ENCODE results near the gene RTN1.

- TF ChIP-seq CTCF (IDR thresholded peaks at IDR 0.05) (no peak), POLR2A (IDR thresholded peaks at IDR 0.05) (no peak)
Observed at GRCh38 chr14:59690426-59690825, 180.2 kb downstream of the RTN1 start.
